ENCODE data around the gene NAA11.

DNA sequence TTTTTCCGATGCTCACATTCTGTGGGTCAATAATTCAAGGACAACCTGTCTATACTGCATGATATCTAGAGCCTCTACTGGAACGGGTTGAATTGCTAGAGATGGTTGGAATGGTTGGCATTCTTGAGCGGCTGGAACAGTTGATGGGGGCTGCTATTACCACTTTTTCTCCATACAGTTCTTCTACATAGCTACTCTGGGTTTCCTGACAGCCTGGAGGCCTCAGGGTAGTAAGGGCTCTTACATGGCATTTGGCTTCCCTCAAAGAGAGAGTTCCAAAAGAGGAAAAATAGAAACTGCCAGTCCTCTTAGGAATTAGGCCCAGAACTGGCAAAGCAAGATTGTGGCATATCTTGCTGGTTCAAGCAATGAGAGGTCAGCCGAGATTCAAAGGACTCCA is 53.1 kb downstream of the NAA11 start:
- TF ChIP-seq, protein P1, sequence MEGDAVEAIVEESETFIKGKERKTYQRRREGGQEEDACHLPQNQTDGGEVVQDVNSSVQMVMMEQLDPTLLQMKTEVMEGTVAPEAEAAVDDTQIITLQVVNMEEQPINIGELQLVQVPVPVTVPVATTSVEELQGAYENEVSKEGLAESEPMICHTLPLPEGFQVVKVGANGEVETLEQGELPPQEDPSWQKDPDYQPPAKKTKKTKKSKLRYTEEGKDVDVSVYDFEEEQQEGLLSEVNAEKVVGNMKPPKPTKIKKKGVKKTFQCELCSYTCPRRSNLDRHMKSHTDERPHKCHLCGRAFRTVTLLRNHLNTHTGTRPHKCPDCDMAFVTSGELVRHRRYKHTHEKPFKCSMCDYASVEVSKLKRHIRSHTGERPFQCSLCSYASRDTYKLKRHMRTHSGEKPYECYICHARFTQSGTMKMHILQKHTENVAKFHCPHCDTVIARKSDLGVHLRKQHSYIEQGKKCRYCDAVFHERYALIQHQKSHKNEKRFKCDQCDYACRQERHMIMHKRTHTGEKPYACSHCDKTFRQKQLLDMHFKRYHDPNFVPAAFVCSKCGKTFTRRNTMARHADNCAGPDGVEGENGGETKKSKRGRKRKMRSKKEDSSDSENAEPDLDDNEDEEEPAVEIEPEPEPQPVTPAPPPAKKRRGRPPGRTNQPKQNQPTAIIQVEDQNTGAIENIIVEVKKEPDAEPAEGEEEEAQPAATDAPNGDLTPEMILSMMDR (conservative IDR thresholded peaks at IDR 0.05; ENCODE audit: low read depth, low read length) = no peak
- TF ChIP-seq EZH2 (IDR thresholded peaks at IDR 0.05; ENCODE audit: borderline replicate concordance, low read depth, low read length, poor library complexity, severe bottlenecking) = no peak
